DMS53 treated with DMSO at 0.1 percent for 48 hours (cell line): Measurements from ENCODE around the gene DYRK3.
"Not testable (repeated sequence)": the region's sequence is repeated elsewhere in the genome, so short reads cannot be mapped to it uniquely, and the experiment has no call there.

Source experiments
- DNase-seq: peaks from one replicate; lab custom pipeline; 2025; ENCODE audit not compliant: unreplicated experiment; lab: John Stamatoyannopoulos, UW

Gene DYRK3

GRCh38 chr1:206635080-206635977 is at the start of gene DYRK3:
TSS of gene DYRK3 (plus strand) at chr1:206635536. CDS start at chr1:206635704, 168 bp downstream.
- peak; percentile 96 for DNase-seq

- no peak for DNase-seq
Observed at GRCh38 chr1:206586501-206587445, 48.6 kb upstream of the DYRK3 start.

- no peak for DNase-seq
Observed at GRCh38 chr1:206587904-206588303, 47.4 kb upstream of the DYRK3 start.

- no peak for DNase-seq
Observed at GRCh38 chr1:206588492-206588891, 46.8 kb upstream of the DYRK3 start.

- DNase-seq, result no peak
Observed at GRCh38 chr1:206589206-206589605, 46.1 kb upstream of the DYRK3 start.

- no peak for DNase-seq
Observed at GRCh38 chr1:206590025-206590758, 45.1 kb upstream of the DYRK3 start.

- no peak for DNase-seq
Observed at GRCh38 chr1:206591226-206591625, 44.1 kb upstream of the DYRK3 start.

GRCh38 chr1:206591696-206592095 is 43.6 kb upstream of the DYRK3 start:
- no peak for DNase-seq

- DNase-seq, result no peak
Observed at GRCh38 chr1:206593351-206593925, 41.9 kb upstream of the DYRK3 start.

GRCh38 chr1:206595581-206596318 is 39.6 kb upstream of the DYRK3 start:
- DNase-seq, result no peak

- no peak for DNase-seq
Observed at GRCh38 chr1:206596319-206596666, 39.0 kb upstream of the DYRK3 start.

- no peak for DNase-seq
Observed at GRCh38 chr1:206600527-206600926, 34.8 kb upstream of the DYRK3 start.

GRCh38 chr1:206604861-206605260 is 30.5 kb upstream of the DYRK3 start:
- no peak for DNase-seq

- DNase-seq, result peak; percentile 28
Observed at GRCh38 chr1:206606867-206607266, 28.5 kb upstream of the DYRK3 start.

- DNase-seq, result peak; percentile 22
Observed at GRCh38 chr1:206608108-206608698, 27.1 kb upstream of the DYRK3 start.

GRCh38 chr1:206609229-206609991 is 25.9 kb upstream of the DYRK3 start:
- no peak for DNase-seq

- peak; percentile 97 for DNase-seq
Observed at GRCh38 chr1:206612129-206612876, 23.0 kb upstream of the DYRK3 start, which contains the start of gene EIF2D. TSS of gene EIF2D (minus strand) at chr1:206612465. CDS start at chr1:206612342, 123 bp downstream.

- DNase-seq, result not testable (repeated sequence)
Observed at GRCh38 chr1:206626396-206626795, 8.9 kb upstream of the DYRK3 start.
